GM20431 (cell line): ENCODE results near the gene SLBP.

Experiments used
- in situ Hi-C: fragments of 300-500 bp; cut with MseI, MboI; formaldehyde crosslinking; loops from one replicate; pipeline ENCODE4 v1.15.0; 2020; ENCODE audit warnings: low sequenced_read_pairs; ENCODE audit not compliant: unreplicated experiment

The SLBP gene

DNA sequence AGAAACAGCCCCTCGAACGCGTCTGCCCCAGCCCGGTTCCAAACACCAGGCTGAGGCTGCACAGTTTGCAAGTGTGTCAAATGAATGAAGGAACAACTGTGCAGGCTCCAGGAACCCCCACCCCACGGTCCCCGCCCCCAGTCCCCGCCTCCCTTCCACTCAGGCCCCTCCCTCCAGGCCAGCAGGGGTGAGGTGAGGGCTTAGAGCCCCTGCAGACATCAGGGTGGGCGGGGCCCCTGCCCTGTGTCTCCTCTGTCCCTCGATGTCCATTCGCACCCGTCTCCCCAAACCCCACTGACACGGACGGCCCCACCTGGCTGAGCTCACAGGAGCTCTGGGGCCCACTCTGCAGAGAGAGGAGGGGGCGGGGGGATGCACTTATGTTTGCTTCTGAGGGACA lies 37.7 kb upstream of the SLBP start:
- in situ Hi-C loops, result loop anchor here (10.0 kb wide), 1 partner anchor 155 kb away; no protein-coding TSS in a partner anchor

DNA sequence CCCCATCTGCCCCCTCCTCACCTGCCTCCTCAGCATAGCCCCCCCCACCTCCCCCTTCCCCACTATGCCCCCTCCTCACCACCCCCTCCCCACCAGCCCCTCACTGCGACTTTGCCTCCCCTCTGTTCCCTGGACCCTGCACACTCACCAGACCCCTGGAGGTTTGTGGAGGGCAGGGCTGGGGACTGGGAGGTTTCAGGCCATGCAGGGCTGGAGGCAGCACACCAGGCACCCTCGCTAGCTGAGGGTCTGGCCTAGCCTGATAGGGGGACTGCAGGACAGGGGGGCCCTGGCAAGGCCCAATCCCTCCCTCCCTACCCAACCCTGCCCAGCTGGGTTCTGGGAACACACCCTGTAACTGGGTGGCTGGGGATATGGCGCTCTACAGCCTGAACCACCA lies 37.3 kb upstream of the SLBP start:
- in situ Hi-C loops, result loop anchor here (10.0 kb wide), 1 partner anchor 155 kb away; no protein-coding TSS in a partner anchor

DNA sequence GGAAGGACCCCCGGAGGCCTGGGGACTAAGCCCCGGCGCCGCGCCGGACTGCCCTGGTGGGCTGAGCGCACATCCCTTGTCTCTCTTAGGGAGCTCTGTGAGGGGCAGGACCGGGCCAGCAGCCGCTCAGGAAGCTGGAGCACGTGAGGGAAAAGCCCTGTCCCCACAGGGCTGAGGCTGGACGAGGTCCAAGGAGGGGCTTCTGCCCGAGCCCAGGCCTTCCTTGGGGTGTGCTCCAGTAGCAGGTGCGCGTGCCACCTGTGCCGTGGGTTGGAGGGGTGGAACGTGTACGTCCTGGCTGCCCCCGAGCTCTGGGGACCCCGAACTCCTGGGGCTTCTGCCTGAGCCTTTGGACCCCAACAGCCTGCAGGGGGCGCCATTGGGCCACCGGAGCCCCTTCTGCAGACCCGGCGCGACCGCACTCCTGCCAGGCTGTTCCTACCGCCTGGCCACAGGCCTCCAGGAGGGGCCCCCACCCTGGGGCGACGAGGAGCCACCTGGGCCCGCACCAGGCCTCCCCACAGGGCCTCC lies 36.4 kb upstream of the SLBP start:
- in situ Hi-C loops, result loop anchor here (10.0 kb wide), 1 partner anchor 156 kb away; no protein-coding TSS in a partner anchor

DNA sequence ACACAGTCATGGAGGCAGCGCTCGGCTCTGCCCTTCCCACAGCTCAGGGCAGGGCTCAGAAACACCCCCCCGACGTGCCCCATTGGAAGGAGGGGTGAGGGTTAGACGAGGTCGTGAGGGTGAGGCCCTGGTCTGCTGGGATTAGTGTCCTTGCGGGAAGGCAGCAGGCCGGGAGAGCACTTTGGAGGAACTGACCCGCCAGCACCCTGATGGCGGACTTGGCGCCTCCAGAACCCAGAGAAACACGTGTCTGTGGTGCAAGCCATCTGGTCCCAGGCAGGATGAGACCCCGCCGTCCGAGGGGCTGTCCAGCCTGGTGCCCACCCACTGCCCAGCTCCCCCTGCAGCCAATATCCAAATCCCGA lies 35.5 kb upstream of the SLBP start:
- in situ Hi-C loops, result loop anchor here (10.0 kb wide), 1 partner anchor 157 kb away; no protein-coding TSS in a partner anchor

DNA sequence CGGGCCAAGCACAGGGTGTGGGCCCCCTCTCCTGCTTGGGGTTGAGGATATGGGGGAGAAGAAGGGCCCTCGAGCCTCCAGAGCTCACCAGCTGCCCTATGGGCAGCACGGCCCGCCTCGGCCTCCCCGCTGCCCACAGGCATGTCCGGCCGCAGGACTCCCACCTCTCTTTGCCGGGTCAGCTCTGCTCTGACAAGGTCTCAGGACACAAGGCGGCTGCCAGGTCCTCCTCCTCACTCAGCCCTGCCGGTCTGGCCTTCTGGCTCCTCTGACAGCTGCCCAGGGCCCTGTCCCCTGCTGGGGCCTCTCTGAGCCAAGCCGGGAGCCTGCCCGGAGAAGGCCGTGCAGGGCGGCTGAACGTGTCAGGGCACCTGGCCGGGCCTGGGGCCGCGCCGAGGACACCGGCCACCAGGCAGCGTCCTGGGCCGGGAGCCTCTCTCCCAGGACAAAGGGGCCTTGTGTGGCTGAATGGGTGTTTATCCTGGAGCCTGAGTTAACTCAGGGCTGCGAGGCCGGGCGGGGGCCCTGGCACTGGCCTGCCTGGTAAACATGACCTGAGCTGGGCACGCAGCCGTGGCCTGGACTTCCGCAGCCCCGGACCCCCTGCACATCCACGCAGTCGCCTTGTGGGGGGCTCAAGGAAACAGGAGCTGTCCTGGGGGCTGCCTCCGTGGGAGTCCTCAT lies 34.9 kb upstream of the SLBP start:
- in situ Hi-C loops, result loop anchor here (10.0 kb wide), 1 partner anchor 158 kb away; no protein-coding TSS in a partner anchor

DNA sequence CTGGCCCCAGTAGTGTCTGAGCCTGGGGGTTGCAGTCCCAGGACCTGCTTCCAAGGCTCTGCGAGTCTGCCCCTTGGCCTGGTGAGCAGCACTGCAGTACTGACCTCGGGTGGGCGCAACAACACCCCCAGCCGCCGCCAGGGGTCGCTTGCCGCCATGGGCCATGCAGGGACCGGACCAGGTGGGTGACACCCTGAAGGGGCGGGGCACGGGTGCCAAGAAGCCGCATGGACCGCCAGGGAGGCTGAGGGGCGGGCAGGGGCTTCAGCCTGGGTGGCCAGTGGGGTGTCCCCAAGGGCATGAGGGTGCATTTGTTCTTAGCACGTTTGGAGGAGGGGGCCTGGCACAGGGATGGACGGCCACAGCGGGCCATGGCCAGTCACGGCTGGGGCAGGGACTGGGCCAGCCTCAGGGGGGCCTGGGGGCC lies 34.2 kb upstream of the SLBP start:
- in situ Hi-C loops, result loop anchor here (10.0 kb wide), 1 partner anchor 159 kb away; no protein-coding TSS in a partner anchor

DNA sequence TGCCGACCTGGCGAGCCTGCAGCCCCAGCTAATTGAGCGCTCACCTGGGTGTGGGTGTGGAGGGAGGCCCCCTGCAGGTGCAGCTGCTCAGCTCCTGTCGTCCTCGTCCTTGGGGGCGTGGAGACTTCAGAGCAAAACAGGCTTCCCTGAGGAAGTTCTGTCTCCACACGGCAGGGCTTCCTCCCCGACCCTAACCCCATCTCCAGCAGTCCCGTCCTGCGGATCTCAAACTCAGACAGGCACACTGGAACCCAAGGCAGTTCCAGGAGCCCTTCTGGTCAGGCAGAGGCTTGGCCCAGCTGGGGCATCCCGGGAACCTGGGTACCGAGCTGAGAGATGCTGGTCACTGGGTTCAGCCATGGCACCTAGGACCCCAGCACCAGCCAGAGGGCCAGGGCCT lies 33.6 kb upstream of the SLBP start:
- in situ Hi-C loops, result loop anchor here (10.0 kb wide), 1 partner anchor 159 kb away; no protein-coding TSS in a partner anchor

DNA sequence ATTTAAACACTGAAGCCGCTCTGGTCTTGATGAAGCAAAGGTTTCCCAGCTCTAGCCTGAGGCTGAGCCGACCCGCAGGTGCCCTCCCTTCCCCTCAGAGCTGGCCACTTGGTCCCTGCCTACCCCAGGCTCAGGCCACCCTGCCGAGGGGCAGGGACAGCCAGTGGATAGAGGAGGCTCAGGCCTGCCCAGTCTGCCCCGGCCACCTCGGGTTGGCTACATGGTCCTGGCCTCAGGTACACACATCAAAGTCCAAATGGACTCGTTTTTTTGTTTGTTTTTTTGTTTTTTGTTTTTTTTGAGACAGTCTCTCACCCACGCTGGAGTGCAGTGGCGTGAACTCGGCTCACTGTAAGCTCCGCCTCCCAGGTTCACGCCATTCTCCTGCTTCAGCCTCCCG lies 33.0 kb upstream of the SLBP start:
- in situ Hi-C loops, result loop anchor here (10.0 kb wide), 1 partner anchor 160 kb away; no protein-coding TSS in a partner anchor

DNA sequence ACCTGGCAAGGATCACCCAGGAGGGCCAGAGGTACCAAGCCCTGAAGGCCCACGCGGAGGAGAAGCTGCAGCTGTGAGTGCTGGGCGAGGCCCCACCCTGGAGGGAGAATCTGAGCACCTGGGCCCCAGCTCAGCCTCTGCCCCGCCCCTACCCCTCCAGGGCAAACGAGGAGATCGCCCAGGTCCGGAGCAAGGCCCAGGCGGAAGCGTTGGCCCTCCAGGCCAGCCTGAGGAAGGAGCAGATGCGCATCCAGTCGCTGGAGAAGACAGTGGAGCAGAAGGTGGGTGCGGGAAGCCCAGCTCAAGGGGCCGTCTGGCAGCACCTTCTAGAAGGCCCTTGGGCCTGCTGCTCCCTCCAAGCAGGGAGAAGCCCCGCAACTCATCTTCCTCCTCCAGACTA lies 32.4 kb upstream of the SLBP start:
- in situ Hi-C loops, result loop anchor here (5.0 to 10.0 kb wide), 2 partner anchors 68 to 160 kb away; no protein-coding TSS in a partner anchor

DNA sequence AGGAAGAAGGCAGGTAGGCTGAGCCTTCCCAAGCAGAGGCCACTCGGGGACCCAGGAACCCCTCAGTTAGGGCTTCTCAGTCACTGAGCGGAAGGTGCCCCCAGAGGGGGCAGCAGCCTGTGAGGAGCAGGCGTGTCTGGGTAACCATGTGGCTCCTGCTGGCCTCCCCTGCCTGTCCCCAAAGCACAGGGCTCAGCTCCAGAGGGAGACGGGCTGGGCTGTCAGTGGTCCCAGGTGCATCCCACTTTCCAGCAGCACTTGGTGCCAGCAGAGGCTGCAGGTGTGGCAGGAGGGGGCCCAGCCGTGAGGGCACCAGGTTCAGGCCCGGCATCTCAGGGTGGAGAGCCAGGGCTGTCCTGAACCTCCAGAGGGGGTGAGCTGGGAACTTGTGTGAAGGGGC lies 31.9 kb upstream of the SLBP start:
- in situ Hi-C loops, result loop anchor here (5.0 to 10.0 kb wide), 2 partner anchors 68 to 161 kb away; no protein-coding TSS in a partner anchor

DNA sequence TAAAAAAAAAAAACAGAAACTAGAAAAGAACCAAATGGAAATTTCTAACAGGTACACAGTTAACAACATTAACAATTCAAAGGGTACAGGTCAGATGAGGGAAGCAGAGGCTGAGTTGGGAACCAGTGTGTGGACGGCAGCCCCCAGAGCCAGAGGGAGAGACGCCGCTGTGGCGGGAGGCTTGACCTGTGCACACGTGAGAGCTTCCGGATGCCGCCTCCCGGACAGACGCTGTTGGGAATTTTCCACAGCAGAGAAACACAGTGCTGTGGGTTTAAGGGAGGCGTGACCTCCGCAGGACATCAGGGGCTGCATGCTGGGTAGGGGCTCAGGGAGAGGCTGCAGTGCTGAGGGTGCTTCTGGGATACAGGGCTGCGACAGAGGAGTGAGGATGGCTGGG lies 31.4 kb upstream of the SLBP start:
- in situ Hi-C loops, result loop anchor here (5.0 to 10.0 kb wide), 2 partner anchors 69 to 161 kb away; no protein-coding TSS in a partner anchor

DNA sequence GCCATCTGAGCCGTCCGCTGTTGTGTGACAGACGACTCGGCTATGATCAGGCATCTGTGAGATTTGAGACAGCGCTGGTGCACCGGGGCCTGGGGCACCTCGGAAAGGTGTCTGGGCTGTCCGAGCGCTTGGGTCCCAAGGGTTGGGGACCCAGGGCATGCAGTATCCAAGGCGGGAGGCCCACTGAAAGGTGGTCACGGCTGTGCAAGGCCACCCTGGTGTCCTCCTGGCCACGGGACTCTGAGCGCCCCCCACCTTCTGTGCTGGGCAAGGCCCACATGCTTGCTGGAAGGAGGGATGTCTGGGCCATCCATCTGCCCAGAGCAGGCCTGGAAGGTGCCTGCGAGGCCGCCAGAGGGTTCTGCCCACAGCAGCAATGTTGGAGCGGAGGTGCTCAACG lies 29.1 kb upstream of the SLBP start:
- in situ Hi-C loops, result loop anchor here (5.0 to 10.0 kb wide), 2 partner anchors 71 to 164 kb away; no protein-coding TSS in a partner anchor

DNA sequence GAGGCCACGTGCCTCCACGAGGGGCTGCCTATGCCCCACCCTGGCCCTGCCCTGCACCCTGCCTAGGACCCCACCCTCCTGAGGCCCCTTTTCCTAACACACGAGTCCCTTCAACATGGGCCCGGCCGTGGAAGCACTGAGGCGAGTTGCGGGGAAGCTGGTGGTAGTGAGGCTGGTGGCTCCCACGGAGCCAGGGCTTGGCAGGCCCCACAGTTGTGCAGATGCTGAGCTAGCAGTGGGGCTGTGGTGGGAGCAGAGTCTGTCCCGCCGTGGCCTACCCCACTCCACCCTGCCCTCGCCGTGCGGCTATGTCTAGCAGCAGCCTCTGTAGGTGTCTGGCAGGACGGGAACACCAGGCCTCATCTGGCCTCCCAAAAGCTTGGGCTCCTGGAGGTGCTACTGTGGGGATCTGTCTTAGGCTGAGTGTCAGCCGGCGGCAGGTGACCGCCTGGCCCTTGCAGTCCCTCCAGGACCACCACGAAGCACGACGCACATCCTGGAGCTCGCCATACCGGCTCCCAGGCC lies 28.0 kb upstream of the SLBP start:
- in situ Hi-C loops, result loop anchor here (5.0 to 10.0 kb wide), 2 partner anchors 72 to 165 kb away; no protein-coding TSS in a partner anchor

DNA sequence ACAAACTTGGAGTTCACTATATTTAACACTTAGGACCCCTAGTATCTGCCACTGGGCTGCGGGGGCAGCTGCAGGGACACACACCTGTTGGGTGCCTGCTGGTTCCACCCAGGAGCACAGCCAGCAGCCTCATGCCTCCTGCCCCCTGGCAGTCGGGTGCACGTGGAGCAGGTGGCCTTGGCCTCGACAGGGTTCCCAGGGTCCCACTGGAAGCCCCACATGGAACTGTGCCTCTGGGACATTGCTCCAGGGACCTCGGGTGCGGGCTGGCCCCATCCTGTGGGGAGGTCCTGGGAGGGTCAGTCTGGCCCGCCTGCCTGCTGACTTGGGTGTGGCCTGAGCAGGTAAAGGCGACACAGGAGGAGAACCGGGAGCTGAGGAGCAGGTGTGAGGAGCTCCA lies 27.2 kb upstream of the SLBP start:
- in situ Hi-C loops, result no loop called here

DNA sequence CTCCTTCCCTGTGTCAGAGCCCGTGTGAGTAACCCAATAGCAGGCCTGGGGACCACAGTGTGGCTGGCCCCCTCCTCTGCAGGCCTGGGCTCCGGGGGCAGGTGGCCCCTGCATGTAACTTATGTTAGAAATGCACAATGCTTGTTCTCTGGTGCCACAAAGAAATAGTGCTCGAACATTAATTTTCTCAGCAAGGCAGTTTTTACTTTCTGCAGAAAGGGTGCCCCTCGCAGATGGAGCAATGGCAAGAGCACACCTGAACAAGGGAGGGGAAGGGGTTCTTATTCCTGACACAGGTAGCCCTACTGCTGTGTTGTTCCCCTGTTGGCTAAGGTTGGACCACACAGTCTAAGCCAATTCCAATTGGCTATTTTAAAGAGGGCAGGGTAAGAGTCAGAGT lies 26.3 kb upstream of the SLBP start:
- in situ Hi-C loops, result no loop called here

DNA sequence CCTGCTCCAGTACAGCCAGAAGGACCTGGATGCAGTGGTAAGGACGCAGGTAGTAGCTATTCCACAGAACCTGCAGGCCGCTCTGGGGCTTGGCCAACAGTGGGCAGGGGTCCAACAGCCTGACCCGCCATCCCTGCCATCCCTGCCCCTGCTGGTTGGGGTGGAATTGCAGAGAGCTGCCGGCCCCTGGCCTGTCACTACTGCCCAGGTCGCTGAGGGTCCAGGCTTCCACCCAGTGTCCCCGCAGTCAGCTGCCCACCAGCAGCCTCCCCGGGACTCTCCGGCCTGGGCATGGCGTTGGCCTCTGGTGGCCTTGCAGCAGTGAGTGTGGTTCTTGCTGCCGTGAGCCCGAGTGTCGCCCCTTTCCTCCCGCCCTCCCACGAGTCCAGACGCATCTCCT lies 25.5 kb upstream of the SLBP start:
- in situ Hi-C loops, result no loop called here

DNA sequence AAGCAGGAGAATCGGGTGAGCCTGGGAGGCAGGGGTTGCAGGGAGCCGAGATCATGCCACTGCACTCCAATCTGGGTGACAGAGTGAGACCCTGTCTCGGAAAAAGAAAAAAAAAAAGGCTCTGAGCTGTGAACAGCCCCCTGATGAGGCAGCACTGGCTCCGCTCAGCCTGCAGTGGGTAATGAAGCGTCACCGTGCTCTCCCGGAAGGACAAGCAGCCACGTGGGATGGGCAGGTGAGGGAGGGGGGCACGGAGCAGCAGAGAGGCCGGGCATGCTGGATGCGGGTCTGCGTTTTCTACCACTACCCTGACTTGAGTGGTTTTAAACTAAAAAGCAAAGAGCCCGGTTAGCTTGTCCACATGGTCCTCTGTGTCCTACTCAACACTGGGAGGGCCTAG lies 24.7 kb upstream of the SLBP start:
- in situ Hi-C loops, result no loop called here

DNA sequence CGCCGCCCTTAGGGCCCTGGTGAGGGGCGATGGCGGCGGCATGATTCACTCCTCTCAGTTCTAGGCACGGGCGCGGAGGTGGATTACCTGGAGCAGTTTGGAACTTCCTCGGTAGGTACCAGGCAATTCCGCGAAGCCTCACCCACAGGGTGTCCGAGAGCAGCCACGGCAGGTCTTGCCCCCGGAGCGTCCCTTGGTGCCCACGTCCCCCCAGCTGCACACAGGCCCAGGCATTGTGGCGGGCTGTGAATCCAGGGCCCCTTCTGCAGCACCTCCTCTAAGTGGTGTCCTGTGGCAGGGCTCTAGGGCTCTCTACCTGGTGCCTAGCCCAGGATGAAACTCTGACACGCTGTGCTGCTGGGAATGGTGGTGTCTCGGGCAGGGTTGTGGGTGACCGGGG lies 23.1 kb upstream of the SLBP start:
- in situ Hi-C loops, result no loop called here

DNA sequence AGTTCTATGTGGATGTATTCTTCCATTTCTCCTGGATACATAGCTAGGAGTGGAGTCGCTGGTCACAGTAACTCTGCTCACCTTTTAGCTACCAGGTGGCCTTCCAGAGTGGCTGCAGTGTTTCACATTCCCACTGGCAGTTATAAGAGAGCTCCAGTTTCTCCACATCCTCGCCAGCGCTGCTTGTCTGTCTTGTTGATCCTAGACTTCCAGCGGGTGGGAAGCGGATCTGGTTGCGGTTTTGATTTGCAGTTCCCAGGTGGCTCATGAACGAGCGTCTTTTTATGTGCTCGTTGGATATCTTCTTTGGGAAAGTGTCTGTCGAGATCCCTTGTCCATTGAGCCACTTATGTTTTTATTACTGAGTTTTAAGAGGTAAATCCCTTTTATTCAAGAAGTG lies 20.8 kb upstream of the SLBP start:
- in situ Hi-C loops, result no loop called here

DNA sequence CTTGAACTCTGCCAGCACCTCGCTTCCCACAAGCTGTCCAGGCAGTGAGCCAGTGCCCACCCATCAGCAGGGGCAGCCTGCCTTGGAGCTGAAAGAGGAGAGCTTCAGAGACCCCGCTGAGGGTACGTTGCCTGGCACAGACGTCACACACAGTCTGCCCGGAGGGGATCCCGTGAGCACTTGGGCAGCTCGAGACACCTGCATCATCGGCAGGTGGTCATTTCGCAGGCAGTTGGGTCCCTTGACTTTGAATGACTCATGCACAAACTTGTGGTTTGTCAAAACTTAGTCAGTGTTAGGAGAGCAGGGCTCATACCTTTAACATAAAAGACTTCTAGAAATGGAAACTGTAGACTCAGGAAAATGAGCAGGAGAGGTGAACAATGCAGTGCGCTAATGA lies 19.1 kb upstream of the SLBP start:
- in situ Hi-C loops, result no loop called here

DNA sequence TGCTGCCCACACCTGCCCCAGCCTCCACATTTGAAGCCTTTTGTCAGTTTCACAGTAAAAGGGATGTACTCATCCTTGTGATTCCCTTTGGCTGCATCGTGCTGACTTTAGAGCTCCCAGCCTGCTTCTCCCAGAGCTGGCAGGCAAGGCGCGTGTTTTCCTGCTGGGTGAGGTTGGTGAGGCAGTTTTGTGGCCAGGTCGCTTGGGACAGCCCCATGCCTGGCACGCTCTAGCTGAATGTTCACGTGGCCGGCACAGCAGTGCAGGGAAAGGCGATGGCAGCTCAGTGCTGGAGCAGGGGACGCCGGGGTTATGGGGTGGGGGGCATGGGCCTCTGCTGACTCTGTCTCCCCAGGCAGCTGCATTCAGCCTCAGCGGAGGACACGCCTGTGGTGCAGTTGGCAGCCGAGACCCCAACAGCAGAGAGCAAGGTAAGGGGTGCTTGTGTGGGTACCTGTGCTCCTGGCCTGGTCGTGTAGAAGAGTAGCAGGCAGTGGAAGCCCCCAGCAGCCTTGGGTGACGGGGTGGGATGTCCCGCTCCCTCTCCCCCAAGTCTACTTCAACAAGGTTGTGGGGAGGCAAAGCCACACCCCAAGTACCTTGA lies 18.5 kb upstream of the SLBP start:
- in situ Hi-C loops, result no loop called here
